A549 (cell line): ENCODE data around the gene MDFIC. TPM values are rescaled to one million over a fixed set of nuclear protein-coding genes. Genes with fewer than 3 reads are reported as not detected.

Source experiments
- ATAC-seq, 2 experiments: fragments of 200-7000 bp in 1 of 2; fragments of >200 bp in 1 of 2; cut with Nextera tagmentation in 1 of 2; cut with Tn5 transposase in 1 of 2; 3 replicates each; pipeline versions ENCODE4 v1.8.0 to v1.9.1; 2018 to 2020; ENCODE audit warnings: mild to moderate bottlenecking in 1 of 2, moderate library complexity in 1 of 2
- CTCF ChIA-PET: fragments of 300-600 bp; sonication (Branson Sonifier 250); formaldehyde crosslinking; extraction: SDS; loops from one replicate; lab custom pipeline; 2021; ENCODE audit warnings: antibody characterized with exemption, inconsistent platforms; lab: Yijun Ruan, JAX
- POLR2A ChIA-PET: fragments of 350-600 bp; formaldehyde crosslinking; extraction: SDS; loops from one replicate; lab custom pipeline; 2021; ENCODE audit warnings: antibody characterized with exemption, inconsistent platforms; lab: Yijun Ruan, JAX
- DNase-seq, 2 experiments: peaks; one replicate each; pipeline versions ENCODE4 v3.0.0 to v3.0.0-alpha.2; 2011 to 2016; ENCODE audit warnings: low read depth in 1 of 2, low spot score in 1 of 2
- FAIRE-seq: peaks from 2 replicates; lab custom pipeline; 2011; peaks lifted over from hg19 to GRCh38; lab: Jason Lieb, UNC
- H3K27ac ChIP-seq, 2 experiments: fragments of >200 bp; sonication (Bioruptor Twin); formaldehyde crosslinking; 3 replicates each; pipeline ENCODE4 v1.5.1; 2016 to 2017
- H3K4me1 ChIP-seq: fragments of >200 bp; sonication (Bioruptor Twin); formaldehyde crosslinking; 3 replicates; pipeline ENCODE4 v1.6.1; 2016
- H3K4me2 ChIP-seq: fragments of >200 bp; sonication (Bioruptor Twin); formaldehyde crosslinking; 3 replicates; pipeline ENCODE4 v1.6.1; 2016
- H3K4me3 ChIP-seq: fragments of >200 bp; sonication (Bioruptor Twin); formaldehyde crosslinking; 3 replicates; pipeline ENCODE4 v1.5.1; 2016
- H3K9me3 ChIP-seq: fragments of >200 bp; sonication (Bioruptor Twin); formaldehyde crosslinking; 3 replicates; pipeline ENCODE4 v1.6.1; 2016
- BHLHE40 ChIP-seq: IDR thresholded peaks from 2 replicates; pipeline ENCODE4 v1.6.1; 2012; ENCODE audit warnings: low read depth, low read length, inconsistent platforms
- CEBPB ChIP-seq, 2 experiments: fragments of >200 bp in 1 of 2; sonication (Bioruptor Twin) in 1 of 2; formaldehyde crosslinking in 1 of 2; IDR thresholded peaks; 2 replicates each; pipeline ENCODE4 v1.6.1; 2012 to 2016
- CHD4 ChIP-seq: fragments of 200-600 bp; sonication (generic); IDR thresholded peaks from 2 replicates; pipeline ENCODE4 v1.6.1; 2016; ENCODE audit warnings: antibody characterized with exemption, mild to moderate bottlenecking, borderline replicate concordance
- EHF ChIP-seq: fragments of 250-450 bp; sonication (Bioruptor Pico); IDR thresholded peaks from 2 replicates; pipeline ENCODE4 v1.5.0; 2020; ENCODE audit warnings: mild to moderate bottlenecking
- EP300 ChIP-seq, 2 experiments: fragments of >200 bp; sonication (Bioruptor Twin); formaldehyde crosslinking; IDR thresholded peaks; 2 replicates in 1 of 2; 3 replicates in 1 of 2; pipeline ENCODE4 v1.6.1; 2016 to 2017
- GATA3 ChIP-seq: IDR thresholded peaks from 2 replicates; pipeline ENCODE4 v1.6.1; 2012; ENCODE audit warnings: borderline replicate concordance
- HDAC2 ChIP-seq: fragments of 200-600 bp; sonication (generic); IDR thresholded peaks from 2 replicates; pipeline ENCODE4 v1.6.1; 2016
- HOXB13 ChIP-seq: fragments of 250-450 bp; sonication (Bioruptor Pico); IDR thresholded peaks from 2 replicates; pipeline ENCODE4 v1.5.0; 2020; ENCODE audit warnings: low read depth, mild to moderate bottlenecking, moderate library complexity
- HOXB5 ChIP-seq: fragments of 250-450 bp; sonication (Bioruptor Pico); IDR thresholded peaks from 2 replicates; pipeline ENCODE4 v1.5.0; 2020; ENCODE audit warnings: mild to moderate bottlenecking, moderate library complexity
- JUNB ChIP-seq: fragments of >200 bp; sonication (Bioruptor Twin); formaldehyde crosslinking; IDR thresholded peaks from 2 replicates; pipeline ENCODE4 v1.6.1; 2016
- KDM1A ChIP-seq: fragments of 200-600 bp; sonication (generic); IDR thresholded peaks from 2 replicates; pipeline ENCODE4 v1.6.1; 2016; ENCODE audit warnings: low read depth, mild to moderate bottlenecking
- MAZ ChIP-seq: fragments of 150-350 bp; IDR thresholded peaks from 2 replicates; pipeline ENCODE4 v1.6.1; 2014; ENCODE audit warnings: antibody characterized with exemption, low read depth, low read length, borderline replicate concordance
- NPAS2 ChIP-seq: fragments of 250-450 bp; sonication (Bioruptor Pico); IDR thresholded peaks from 2 replicates; pipeline ENCODE4 v1.8.0; 2022; ENCODE audit warnings: mild to moderate bottlenecking, moderate library complexity, borderline replicate concordance
- NR3C1 ChIP-seq: fragments of >200 bp; sonication (Bioruptor Twin); formaldehyde crosslinking; IDR thresholded peaks from 3 replicates; pipeline ENCODE4 v1.6.1; 2017
- POLR2A ChIP-seq: IDR thresholded peaks from 2 replicates; pipeline ENCODE4 v1.6.1; 2012; ENCODE audit warnings: mild to moderate bottlenecking, low read length
- POLR2AphosphoS2 ChIP-seq: conservative IDR thresholded peaks from 2 replicates; pipeline ENCODE4 v1.6.1; 2012; ENCODE audit warnings: low read length, improper control_type of control experiment, inconsistent platforms
- RAD21 ChIP-seq, 2 experiments: fragments of >200 bp in 1 of 2; sonication (Bioruptor Twin) in 1 of 2; formaldehyde crosslinking in 1 of 2; IDR thresholded peaks in 1 of 2; conservative IDR thresholded peaks in 1 of 2; 2 replicates in 1 of 2; 3 replicates in 1 of 2; pipeline ENCODE4 v1.6.1; 2012 to 2018; ENCODE audit warnings: inconsistent platforms in 1 of 2
- RCOR1 ChIP-seq: fragments of 150-350 bp; IDR thresholded peaks from 2 replicates; pipeline ENCODE4 v1.6.1; 2014; ENCODE audit warnings: antibody characterized with exemption, low read length, low read depth
- RFX5 ChIP-seq: fragments of 450-650 bp; IDR thresholded peaks from 2 replicates; pipeline ENCODE4 v1.7.1; 2014; ENCODE audit warnings: antibody characterized with exemption, mild to moderate bottlenecking, moderate library complexity
- RNF2 ChIP-seq: fragments of 200-600 bp; sonication (generic); IDR thresholded peaks from 2 replicates; pipeline ENCODE4 v1.6.1; 2016; ENCODE audit warnings: low read depth, mild to moderate bottlenecking, antibody characterized with exemption, moderate library complexity, borderline replicate concordance
- SMC3 ChIP-seq: fragments of >200 bp; sonication (Bioruptor Twin); formaldehyde crosslinking; IDR thresholded peaks from 3 replicates; pipeline ENCODE4 v1.6.1; 2018; ENCODE audit warnings: inconsistent platforms
- TFCP2L1 ChIP-seq: fragments of 250-450 bp; sonication (Bioruptor Pico); IDR thresholded peaks from 2 replicates; pipeline ENCODE4 v1.5.0; 2021; ENCODE audit warnings: mild to moderate bottlenecking
- ZC3H11A ChIP-seq: fragments of 450-650 bp; IDR thresholded peaks from 2 replicates; pipeline ENCODE4 v1.6.1; 2014; ENCODE audit warnings: antibody characterized with exemption, mild to moderate bottlenecking
- ZNF302 ChIP-seq: fragments of 250-450 bp; sonication (Bioruptor Pico); IDR thresholded peaks from 2 replicates; pipeline ENCODE4 v1.9.0; 2021; ENCODE audit warnings: inconsistent platforms, mild to moderate bottlenecking, moderate library complexity
- WGBS: methylation state at CpG from one replicate; pipeline ENCODE4 v1.1.6; 2017; ENCODE audit errors: missing lambda C conversion rate; 5-methylcytosine and 5-hydroxymethylcytosine counted together
- polyA plus RNA-seq, 4 experiments: library from polyadenylated mRNA; depleted of rRNA in 3 of 4; stranded (reverse); fragments of >200 nt; fragmentation: RNase III in 1 of 4; extraction: RNeasy Plus Mini Kit Qiagen cat#74134 plus additional on column Dnase treatment in 1 of 4; gene quantifications; 2 replicates in 3 of 4; 3 replicates in 1 of 4; pipeline ENCODE4 v1.2.3, GENCODE V29; 2011 to 2017
- TF ChIP-seq, protein P1 (sequence below): fragments of 150-350 bp; IDR thresholded peaks from 2 replicates; pipeline ENCODE4 v1.6.1; 2014; ENCODE audit warnings: low read depth, mild to moderate bottlenecking, low read length
- TF ChIP-seq, protein P2 (sequence below): fragments of 250-450 bp; sonication (Bioruptor Pico); IDR thresholded peaks from 2 replicates; pipeline ENCODE4 v1.5.0; 2021; ENCODE audit warnings: mild to moderate bottlenecking, moderate library complexity, borderline replicate concordance
- TF ChIP-seq, protein P3 (sequence below): IDR thresholded peaks from 2 replicates; pipeline ENCODE4 v1.6.1; 2012; ENCODE audit warnings: low read depth, borderline replicate concordance
- TF ChIP-seq, protein P4 (sequence below): fragments of >200 bp; sonication (Bioruptor Twin); formaldehyde crosslinking; IDR thresholded peaks from 3 replicates; pipeline ENCODE4 v1.5.1; 2016
- TF ChIP-seq, protein P5 (sequence below): fragments of >200 bp; sonication (Bioruptor Twin); formaldehyde crosslinking; IDR thresholded peaks from 2 replicates; pipeline ENCODE4 v1.6.1; 2016

The MDFIC gene
- polyA plus RNA-seq, 2 of the 4 experiments (the other 2 are of a cell fraction): 19.5 to 30.6 TPM

DNA sequence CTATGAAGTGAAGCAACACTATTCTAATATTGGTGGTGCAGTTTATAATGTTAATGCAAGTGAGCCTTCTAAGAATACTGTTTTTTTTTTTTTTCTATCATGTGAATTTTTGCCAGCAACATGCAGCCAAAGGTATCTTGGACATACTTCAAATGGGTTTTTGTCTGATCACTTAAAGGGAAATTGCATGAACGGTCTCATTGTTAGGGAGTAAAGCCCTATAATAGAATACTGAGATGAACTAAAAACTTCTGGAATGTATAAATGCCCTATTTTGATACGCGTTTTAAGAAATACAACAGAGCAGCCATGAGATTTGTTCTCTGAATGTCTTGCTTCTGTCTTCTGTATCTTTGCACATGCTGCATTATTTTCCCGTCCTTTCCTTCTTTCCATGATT, 10.5 kb upstream of the MDFIC start:
- Histone ChIP-seq H3K9me3 (no peaks in the 10 kb centered on the region), H3K4me2 (no peak overlapping the region), H3K4me3 (no peak overlapping the region), H3K27ac (no peak overlapping the region), H3K4me1 (no peaks in the 10 kb centered on the region)
- CTCF ChIA-PET: no interaction called here
- no peak for TF ChIP-seq JUNB
- no peak for TF ChIP-seq MAZ
- no peak for TF ChIP-seq NPAS2 (CRISPR knock-in tag)
- TF ChIP-seq, protein P1, sequence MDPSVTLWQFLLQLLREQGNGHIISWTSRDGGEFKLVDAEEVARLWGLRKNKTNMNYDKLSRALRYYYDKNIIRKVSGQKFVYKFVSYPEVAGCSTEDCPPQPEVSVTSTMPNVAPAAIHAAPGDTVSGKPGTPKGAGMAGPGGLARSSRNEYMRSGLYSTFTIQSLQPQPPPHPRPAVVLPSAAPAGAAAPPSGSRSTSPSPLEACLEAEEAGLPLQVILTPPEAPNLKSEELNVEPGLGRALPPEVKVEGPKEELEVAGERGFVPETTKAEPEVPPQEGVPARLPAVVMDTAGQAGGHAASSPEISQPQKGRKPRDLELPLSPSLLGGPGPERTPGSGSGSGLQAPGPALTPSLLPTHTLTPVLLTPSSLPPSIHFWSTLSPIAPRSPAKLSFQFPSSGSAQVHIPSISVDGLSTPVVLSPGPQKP: no peak
- POLR2A ChIA-PET: no interaction called here
- no peak for DNase-seq
- WGBS: 72% methylated on average over 4 of the region's 4 CpGs
- ATAC-seq: no peak
- no peak for FAIRE-seq

DNA sequence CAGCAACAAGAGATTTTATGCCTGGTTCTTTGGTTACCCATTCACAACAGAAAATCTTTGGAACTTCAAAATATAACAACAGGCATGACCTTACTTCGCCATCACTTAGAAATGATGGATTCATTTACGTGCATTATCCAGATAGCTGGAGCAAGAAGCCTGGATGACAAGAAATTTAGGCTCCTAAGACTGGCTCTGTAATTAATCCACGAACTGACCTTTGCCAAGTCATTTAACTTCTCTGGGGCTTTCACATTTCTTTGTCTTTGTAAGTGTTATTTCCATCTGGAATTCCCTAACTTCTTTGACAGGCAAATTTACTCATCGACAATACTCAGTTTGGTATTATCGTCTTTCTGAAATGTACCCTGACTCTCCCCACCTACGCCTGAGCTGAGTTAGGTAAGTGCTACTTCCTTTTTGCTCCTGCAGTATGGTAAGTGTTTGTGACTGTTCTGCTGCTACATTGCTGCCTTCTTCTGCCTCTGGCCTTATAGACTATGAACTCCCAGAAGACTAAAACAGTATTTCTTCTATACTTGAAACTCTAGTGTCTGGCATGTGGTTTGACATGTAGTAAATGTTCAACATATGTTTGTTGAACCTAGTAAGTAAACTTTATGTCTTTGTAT, 5.5 kb upstream of the MDFIC start:
- FAIRE-seq: no peak
- CTCF ChIA-PET: no interaction called here
- H3K4me2 ChIP-seq: no peak overlapping the region

DNA sequence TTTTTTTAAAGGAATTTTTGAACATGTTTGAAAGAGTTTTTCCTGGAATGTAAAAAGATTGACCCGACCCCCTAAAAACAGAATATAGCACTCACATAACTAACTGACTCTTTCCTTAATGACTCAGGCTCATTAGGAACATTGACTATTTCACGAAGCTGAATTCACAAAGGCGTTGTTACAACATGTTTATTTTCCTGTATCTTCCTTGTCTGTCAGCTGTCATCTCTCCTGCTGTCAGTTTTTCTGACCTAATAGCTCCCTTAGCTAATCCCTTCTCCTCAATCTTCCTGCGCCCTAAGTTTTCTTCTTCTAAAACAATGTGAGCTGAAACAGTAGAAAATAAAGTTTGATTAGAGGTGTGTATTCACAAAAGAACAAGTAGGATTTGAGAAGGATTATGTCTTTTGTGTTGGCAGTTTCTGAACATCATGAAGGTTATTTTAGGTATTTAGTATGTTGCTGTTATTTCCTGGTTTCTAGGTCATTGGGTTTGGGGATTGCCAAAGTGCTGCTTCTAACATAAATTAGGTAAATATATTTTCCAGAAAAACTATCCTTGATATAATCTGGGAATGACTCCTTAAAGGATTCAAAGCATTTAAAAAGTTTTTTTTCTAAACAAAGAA, 4.6 kb upstream of the MDFIC start:
- FAIRE-seq (no peak), DNase-seq (no peak), ATAC-seq (no peak)
- WGBS: 58% methylated on average over 4 of the region's 4 CpGs
- POLR2A ChIA-PET: no interaction called here
- Histone ChIP-seq H3K4me2 (no peak overlapping the region), H3K27ac (no peak overlapping the region), H3K4me1 (no peaks in the 10 kb centered on the region), H3K4me3 (no peak overlapping the region), H3K9me3 (no peaks in the 10 kb centered on the region)
- CTCF ChIA-PET: interaction anchor here (0.5 to 1.3 kb wide), 3 partner anchors 11 to 179 kb away, joined by 3 read pairs; no protein-coding TSS in a partner anchor
- TF ChIP-seq, protein P2, sequence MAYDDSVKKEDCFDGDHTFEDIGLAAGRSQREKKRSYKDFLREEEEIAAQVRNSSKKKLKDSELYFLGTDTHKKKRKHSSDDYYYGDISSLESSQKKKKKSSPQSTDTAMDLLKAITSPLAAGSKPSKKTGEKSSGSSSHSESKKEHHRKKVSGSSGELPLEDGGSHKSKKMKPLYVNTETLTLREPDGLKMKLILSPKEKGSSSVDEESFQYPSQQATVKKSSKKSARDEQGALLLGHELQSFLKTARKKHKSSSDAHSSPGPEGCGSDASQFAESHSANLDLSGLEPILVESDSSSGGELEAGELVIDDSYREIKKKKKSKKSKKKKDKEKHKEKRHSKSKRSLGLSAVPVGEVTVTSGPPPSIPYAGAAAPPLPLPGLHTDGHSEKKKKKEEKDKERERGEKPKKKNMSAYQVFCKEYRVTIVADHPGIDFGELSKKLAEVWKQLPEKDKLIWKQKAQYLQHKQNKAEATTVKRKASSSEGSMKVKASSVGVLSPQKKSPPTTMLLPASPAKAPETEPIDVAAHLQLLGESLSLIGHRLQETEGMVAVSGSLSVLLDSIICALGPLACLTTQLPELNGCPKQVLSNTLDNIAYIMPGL (CRISPR knock-in tag): no peak
- TF ChIP-seq BHLHE40 (no peak), CEBPB (IDR thresholded peaks at IDR 0.05) (no peak), POLR2A (no peak), HOXB5 (CRISPR knock-in tag) (no peak), ZNF302 (CRISPR knock-in tag) (no peak), ZC3H11A (no peak), RFX5 (no peak), EHF (no peak), JUNB (no peak), RAD21 (conservative IDR thresholded peaks at IDR 0.05 in 1 of 2, IDR thresholded peaks at IDR 0.05 in 1 of 2) (no peak), TFCP2L1 (CRISPR knock-in tag) (no peak), HDAC2 (no peak)
- TF ChIP-seq, protein P3, sequence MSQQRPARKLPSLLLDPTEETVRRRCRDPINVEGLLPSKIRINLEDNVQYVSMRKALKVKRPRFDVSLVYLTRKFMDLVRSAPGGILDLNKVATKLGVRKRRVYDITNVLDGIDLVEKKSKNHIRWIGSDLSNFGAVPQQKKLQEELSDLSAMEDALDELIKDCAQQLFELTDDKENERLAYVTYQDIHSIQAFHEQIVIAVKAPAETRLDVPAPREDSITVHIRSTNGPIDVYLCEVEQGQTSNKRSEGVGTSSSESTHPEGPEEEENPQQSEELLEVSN: no peak
- TF ChIP-seq, protein P4, sequence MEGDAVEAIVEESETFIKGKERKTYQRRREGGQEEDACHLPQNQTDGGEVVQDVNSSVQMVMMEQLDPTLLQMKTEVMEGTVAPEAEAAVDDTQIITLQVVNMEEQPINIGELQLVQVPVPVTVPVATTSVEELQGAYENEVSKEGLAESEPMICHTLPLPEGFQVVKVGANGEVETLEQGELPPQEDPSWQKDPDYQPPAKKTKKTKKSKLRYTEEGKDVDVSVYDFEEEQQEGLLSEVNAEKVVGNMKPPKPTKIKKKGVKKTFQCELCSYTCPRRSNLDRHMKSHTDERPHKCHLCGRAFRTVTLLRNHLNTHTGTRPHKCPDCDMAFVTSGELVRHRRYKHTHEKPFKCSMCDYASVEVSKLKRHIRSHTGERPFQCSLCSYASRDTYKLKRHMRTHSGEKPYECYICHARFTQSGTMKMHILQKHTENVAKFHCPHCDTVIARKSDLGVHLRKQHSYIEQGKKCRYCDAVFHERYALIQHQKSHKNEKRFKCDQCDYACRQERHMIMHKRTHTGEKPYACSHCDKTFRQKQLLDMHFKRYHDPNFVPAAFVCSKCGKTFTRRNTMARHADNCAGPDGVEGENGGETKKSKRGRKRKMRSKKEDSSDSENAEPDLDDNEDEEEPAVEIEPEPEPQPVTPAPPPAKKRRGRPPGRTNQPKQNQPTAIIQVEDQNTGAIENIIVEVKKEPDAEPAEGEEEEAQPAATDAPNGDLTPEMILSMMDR: no peak

More for the DNA sequence above, 5.5 kb upstream of the MDFIC start:
- Histone ChIP-seq H3K27ac (no peak overlapping the region), H3K9me3 (no peaks in the 10 kb centered on the region), H3K4me3 (no peak overlapping the region), H3K4me1 (no peaks in the 10 kb centered on the region)
- POLR2A ChIA-PET: no interaction called here
- WGBS: 82% methylated on average over 6 of the region's 6 CpGs
- no peak for DNase-seq
- no peak for ATAC-seq
- TF ChIP-seq HOXB13 (CRISPR knock-in tag) (no peak), ZNF302 (CRISPR knock-in tag) (no peak), NPAS2 (CRISPR knock-in tag) (no peak), EP300 (IDR thresholded peaks at IDR 0.05) (no peak), JUNB (no peak), RCOR1 (no peak), RAD21 (conservative IDR thresholded peaks at IDR 0.05 in 1 of 2, IDR thresholded peaks at IDR 0.05 in 1 of 2) (no peak), GATA3 (no peak), ZC3H11A (no peak), SMC3 (no peak), RNF2 (no peak), CHD4 (no peak), KDM1A (no peak), POLR2AphosphoS2 (no peak), NR3C1 (no peak)
- TF ChIP-seq, protein P3: no peak
- TF ChIP-seq, protein P5, sequence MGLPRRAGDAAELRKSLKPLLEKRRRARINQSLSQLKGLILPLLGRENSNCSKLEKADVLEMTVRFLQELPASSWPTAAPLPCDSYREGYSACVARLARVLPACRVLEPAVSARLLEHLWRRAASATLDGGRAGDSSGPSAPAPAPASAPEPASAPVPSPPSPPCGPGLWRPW: no peak
- TF ChIP-seq, all 56 proteins: peak for 0
